HepG2 (cell line): ENCODE measurements around the gene BRSK2. TPM values are rescaled to one million over a fixed set of nuclear protein-coding genes. Genes with fewer than 3 reads are reported as not detected.

Source experiments
- ATAC-seq: fragments of 200-7000 bp; cut with Tn5 transposase; 3 replicates; pipeline ENCODE4 v1.9.1; 2020; ENCODE audit warnings: mild to moderate bottlenecking, moderate library complexity
- BruUV-seq: library from RNA; stranded (reverse); fragments of 400-500 nt; replicated peaks from 2 replicates; lab custom pipeline; 2021; lab: Mats Ljungman, UMichigan
- CTCF ChIA-PET: fragments of 300-600 bp; formaldehyde crosslinking; extraction: SDS; loops from one replicate; lab custom pipeline; 2021; ENCODE audit warnings: low total read pairs, inconsistent platforms, low intra/inter-chr PET ratio; lab: Yijun Ruan, JAX
- POLR2A ChIA-PET: fragments of 350-600 bp; sonication (Branson Sonifier 250); formaldehyde crosslinking; loops from one replicate; lab custom pipeline; 2020; ENCODE audit warnings: antibody characterized with exemption, inconsistent platforms; lab: Yijun Ruan, JAX
- DNase-seq: peaks from one replicate; pipeline ENCODE4 v3.0.0-alpha.2; 2015; ENCODE audit warnings: low spot score
- FAIRE-seq: peaks from 3 replicates; lab custom pipeline; 2011; peaks lifted over from hg19 to GRCh38; lab: Jason Lieb, UNC
- H2AFZ ChIP-seq: one replicate; pipeline ENCODE4 v1.6.1; 2011; ENCODE audit warnings: low read length, inconsistent platforms
- H3K27ac ChIP-seq: fragments of 300-600 bp; 3 replicates; pipeline ENCODE4 v1.8.0; 2011; ENCODE audit warnings: mixed run types, mild to moderate bottlenecking, mixed read lengths, low read length, inconsistent platforms; ENCODE audit not compliant: insufficient read depth; ENCODE audit errors: extremely low read length
- H3K27me3 ChIP-seq, 2 experiments: fragments of 200-600 bp in 1 of 2; 2 replicates in 1 of 2; 3 replicates in 1 of 2; pipeline versions ENCODE4 v1.6.0 to v1.8.0; 2011; ENCODE audit warnings: low read length in 2 of 2, mild to moderate bottlenecking in 2 of 2, moderate library complexity in 2 of 2, inconsistent platforms in 1 of 2; ENCODE audit not compliant: insufficient read depth in 2 of 2, control insufficient read depth in 1 of 2
- H3K36me3 ChIP-seq, 2 experiments: fragments of 200-600 bp in 1 of 2; replicated peaks in 1 of 2; 2 replicates in 1 of 2; 3 replicates in 1 of 2; pipeline versions ENCODE4 v1.5.1 to v1.8.0; 2011; ENCODE audit warnings: low read length in 2 of 2, inconsistent platforms in 1 of 2; ENCODE audit not compliant: insufficient read depth in 2 of 2, control insufficient read depth in 1 of 2
- H3K4me1 ChIP-seq: 2 replicates; pipeline ENCODE4 v1.5.1; 2012; ENCODE audit warnings: low read length, inconsistent platforms; ENCODE audit not compliant: insufficient read depth
- H3K4me2 ChIP-seq: 2 replicates; pipeline ENCODE4 v1.6.0; 2011; ENCODE audit warnings: low read depth, low read length, inconsistent platforms
- H3K4me3 ChIP-seq, 3 experiments: fragments of 200-600 bp in 1 of 3; sonication (generic), shearing (Covaris generic) in 1 of 3; replicated peaks in 1 of 3; 2 replicates each; pipeline ENCODE4 v1.5.1; 2011 to 2016; ENCODE audit warnings: low read length in 3 of 3, inconsistent platforms in 2 of 3, low read depth in 2 of 3, mild to moderate bottlenecking in 2 of 3, control low read depth in 1 of 3, mixed read lengths in 1 of 3; ENCODE audit not compliant: insufficient read depth in 1 of 3
- H3K79me2 ChIP-seq: one replicate; pipeline ENCODE4 v1.6.1; 2011; ENCODE audit warnings: low read length, inconsistent platforms; ENCODE audit not compliant: insufficient read depth
- H3K9ac ChIP-seq: 2 replicates; pipeline ENCODE4 v1.6.0; 2011; ENCODE audit warnings: mild to moderate bottlenecking, low read depth, low read length, inconsistent platforms; ENCODE audit not compliant: insufficient read depth
- H3K9me3 ChIP-seq: 2 replicates; pipeline ENCODE4 v1.5.1; 2012; ENCODE audit warnings: mild to moderate bottlenecking, low read length
- H4K20me1 ChIP-seq: 2 replicates; pipeline ENCODE4 v1.6.0; 2011; ENCODE audit warnings: inconsistent platforms, mild to moderate bottlenecking, low read length, moderate library complexity; ENCODE audit not compliant: insufficient read depth
- ARID2 ChIP-seq: sonication (generic); formaldehyde crosslinking; IDR thresholded peaks from 2 replicates; pipeline ENCODE4 v1.8.1; 2022; ENCODE audit warnings: mild to moderate bottlenecking, missing genetic modification reagents, borderline replicate concordance
- ETV6 ChIP-seq: sonication (generic); formaldehyde crosslinking; conservative IDR thresholded peaks from 2 replicates; pipeline ENCODE4 v1.4.0; 2020; ENCODE audit warnings: missing genetic modification reagents
- FOSL1 ChIP-seq: sonication (generic); formaldehyde crosslinking; IDR thresholded peaks from 2 replicates; pipeline ENCODE4 v1.9.0; 2021; ENCODE audit warnings: missing genetic modification reagents, borderline replicate concordance
- IRX3 ChIP-seq: sonication (generic); formaldehyde crosslinking; IDR thresholded peaks from 2 replicates; pipeline ENCODE4 v1.8.1; 2023; ENCODE audit warnings: mild to moderate bottlenecking, low read depth, missing genetic modification reagents, borderline replicate concordance
- PITX1 ChIP-seq: sonication (generic); formaldehyde crosslinking; IDR thresholded peaks from 2 replicates; pipeline ENCODE4 v1.5.1; 2020; ENCODE audit warnings: mild to moderate bottlenecking, missing genetic modification reagents
- POLR2A ChIP-seq, 2 experiments: IDR thresholded peaks; 2 replicates each; pipeline ENCODE4 v1.6.1; 2011; ENCODE audit warnings: low read depth in 2 of 2, low read length in 2 of 2, mild to moderate bottlenecking in 1 of 2, moderate library complexity in 1 of 2; ENCODE audit not compliant: insufficient read depth in 1 of 2
- SMC3 ChIP-seq: IDR thresholded peaks from 2 replicates; pipeline ENCODE4 v1.6.1; 2011; ENCODE audit warnings: low read length, improper control_type of control experiment
- ZNF101 ChIP-seq: sonication (generic); formaldehyde crosslinking; IDR thresholded peaks from 2 replicates; pipeline ENCODE4 v1.4.0; 2020; ENCODE audit warnings: mild to moderate bottlenecking, low read depth, missing genetic modification reagents, borderline replicate concordance
- ZNF350 ChIP-seq: sonication (generic); formaldehyde crosslinking; IDR thresholded peaks from 2 replicates; pipeline ENCODE4 v1.4.0; 2020; ENCODE audit warnings: mild to moderate bottlenecking, low read depth, missing genetic modification reagents, borderline replicate concordance
- ZNF781 ChIP-seq: sonication (generic); formaldehyde crosslinking; IDR thresholded peaks from 2 replicates; pipeline ENCODE4 v1.5.1; 2020; ENCODE audit warnings: borderline replicate concordance, mild to moderate bottlenecking, missing genetic modification reagents; ENCODE audit errors: not compliant biosample characterization
- WGBS: methylation state at CpG from one replicate; pipeline ENCODE4 v1.1.6; 2017; ENCODE audit warnings: low lambda C conversion rate; 5-methylcytosine and 5-hydroxymethylcytosine counted together
- in situ Hi-C: cut with HindIII; loops from 2 replicates; pipeline ENCODE4 v1.10.0; 2017; ENCODE audit warnings: low pct_unique_long_range_greater_than_20kb; ENCODE audit not compliant: extremely low pct_ligation_motif_present
- intact Hi-C: fragments of 100-400 bp; cut with micrococcal nuclease; formaldehyde crosslinking; loops from one replicate; pipeline ENCODE4 v1.10.0; 2022; ENCODE audit not compliant: unreplicated experiment
- polyA plus RNA-seq, 8 experiments: library from polyadenylated mRNA; depleted of rRNA in 3 of 8; stranded (reverse) in 7 of 8; unstranded in 1 of 8; fragments of >200 nt; fragmentation: Illumina TruSeq in 4 of 8; extraction: Trizol in 4 of 8; gene quantifications; 2 replicates each; pipeline versions ENCODE4 v1.2.1 to v1.2.3, GENCODE V29; 2011 to 2016; ENCODE audit warnings: low read depth in 4 of 8, missing spikeins in 1 of 8, mixed read lengths in 1 of 8; ENCODE audit not compliant: insufficient read depth in 1 of 8
- total RNA-seq, 5 experiments: library from RNA; depleted of rRNA; stranded (reverse); fragments of >200 nt; fragmentation: Illumina TruSeq; extraction: Trizol; gene quantifications; 2 replicates each; pipeline ENCODE4 v1.2.3, GENCODE V29; 2016; ENCODE audit warnings: low read depth in 1 of 5
- TF ChIP-seq, protein P1 (sequence below): sonication (generic); formaldehyde crosslinking; IDR thresholded peaks from 2 replicates; pipeline ENCODE4 v1.5.0; 2020; ENCODE audit warnings: missing genetic modification reagents
- TF ChIP-seq, protein P2 (sequence below): IDR thresholded peaks from 2 replicates; pipeline ENCODE4 v1.6.1; 2016; ENCODE audit warnings: mild to moderate bottlenecking
- TF ChIP-seq, protein P3 (sequence below): sonication (generic); formaldehyde crosslinking; IDR thresholded peaks from 2 replicates; pipeline ENCODE4 v1.4.0; 2020; ENCODE audit warnings: missing genetic modification reagents
- TF ChIP-seq, protein P4 (sequence below): sonication (generic); formaldehyde crosslinking; IDR thresholded peaks from 2 replicates; pipeline ENCODE4 v1.4.0; 2020; ENCODE audit warnings: missing genetic modification reagents, borderline replicate concordance

Gene BRSK2
- total and polyA plus RNA-seq, 2 of the 13 experiments (the other 11 are each of a cell fraction or from before 2014, with no cell fraction given): 0.74 to 1.1 TPM

DNA sequence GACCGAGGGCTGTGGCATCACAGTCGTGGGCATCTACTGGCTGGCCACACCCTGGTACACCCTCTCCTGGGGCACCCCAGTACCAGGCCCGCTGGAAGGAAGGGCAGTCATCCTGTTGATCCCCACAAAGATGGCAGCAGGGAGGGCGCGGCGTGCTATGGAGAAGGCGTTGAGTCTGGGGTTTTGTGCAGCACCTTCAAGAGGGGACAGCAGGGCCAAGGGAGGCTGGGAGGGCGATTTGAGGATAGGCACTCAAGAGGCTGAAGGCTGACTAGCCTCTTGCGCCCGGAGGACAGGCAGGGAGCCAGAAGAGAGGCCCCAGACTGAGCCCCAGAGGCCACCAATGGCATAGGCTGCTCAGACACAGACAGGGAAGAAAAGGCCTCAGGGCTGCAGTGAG is 2.2 kb upstream of the BRSK2 start:
- intact Hi-C loops: loop anchor here (10.0 kb wide), 1 partner anchor 83 kb away; the partner anchor contains the start of gene TOLLIP
- no TSS peak for BruUV-seq
- WGBS: 77% methylated on average over 8 of the region's 10 CpGs
- Histone ChIP-seq H3K27me3 (peaks cover 6 to 47% of the 10 kb centered on the region in 2 experiments), H3K4me3 (no peak overlapping the region), H3K79me2 (no peaks in the 10 kb centered on the region), H3K9me3 (no peaks in the 10 kb centered on the region), H3K4me2 (no peak overlapping the region), H2AFZ (no peak overlapping the region), H3K9ac (no peak overlapping the region), H4K20me1 (no peaks in the 10 kb centered on the region), H3K4me1 (peaks cover 17% of the 10 kb centered on the region), H3K27ac (no peak overlapping the region), H3K36me3 (no peaks in the 10 kb centered on the region)
- in situ Hi-C loops: loop anchor here (10.0 kb wide), 1 partner anchor 93 kb away; no protein-coding TSS in a partner anchor
- ATAC-seq (no peak), DNase-seq (no peak), FAIRE-seq (no peak)
- CTCF ChIA-PET: no interaction called here
- POLR2A ChIA-PET: no interaction called here
- TF ChIP-seq IRX3 (CRISPR knock-in tag): no peak
- no peak for TF ChIP-seq ARID2
- no peak for TF ChIP-seq PITX1 (CRISPR knock-in tag)
- TF ChIP-seq, protein P1, sequence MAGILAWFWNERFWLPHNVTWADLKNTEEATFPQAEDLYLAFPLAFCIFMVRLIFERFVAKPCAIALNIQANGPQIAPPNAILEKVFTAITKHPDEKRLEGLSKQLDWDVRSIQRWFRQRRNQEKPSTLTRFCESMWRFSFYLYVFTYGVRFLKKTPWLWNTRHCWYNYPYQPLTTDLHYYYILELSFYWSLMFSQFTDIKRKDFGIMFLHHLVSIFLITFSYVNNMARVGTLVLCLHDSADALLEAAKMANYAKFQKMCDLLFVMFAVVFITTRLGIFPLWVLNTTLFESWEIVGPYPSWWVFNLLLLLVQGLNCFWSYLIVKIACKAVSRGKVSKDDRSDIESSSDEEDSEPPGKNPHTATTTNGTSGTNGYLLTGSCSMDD (CRISPR knock-in tag): no peak
- no peak for TF ChIP-seq ZNF101 (CRISPR knock-in tag)
- no peak for TF ChIP-seq ZNF350
- no peak for TF ChIP-seq SMC3
- TF ChIP-seq, protein P2, sequence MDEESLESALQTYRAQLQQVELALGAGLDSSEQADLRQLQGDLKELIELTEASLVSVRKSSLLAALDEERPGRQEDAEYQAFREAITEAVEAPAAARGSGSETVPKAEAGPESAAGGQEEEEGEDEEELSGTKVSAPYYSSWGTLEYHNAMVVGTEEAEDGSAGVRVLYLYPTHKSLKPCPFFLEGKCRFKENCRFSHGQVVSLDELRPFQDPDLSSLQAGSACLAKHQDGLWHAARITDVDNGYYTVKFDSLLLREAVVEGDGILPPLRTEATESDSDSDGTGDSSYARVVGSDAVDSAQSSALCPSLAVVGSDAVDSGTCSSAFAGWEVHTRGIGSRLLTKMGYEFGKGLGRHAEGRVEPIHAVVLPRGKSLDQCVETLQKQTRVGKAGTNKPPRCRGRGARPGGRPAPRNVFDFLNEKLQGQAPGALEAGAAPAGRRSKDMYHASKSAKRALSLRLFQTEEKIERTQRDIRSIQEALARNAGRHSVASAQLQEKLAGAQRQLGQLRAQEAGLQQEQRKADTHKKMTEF (CRISPR knock-in tag): no peak
- TF ChIP-seq POLR2A (IDR thresholded peaks at IDR 0.05; ENCODE audit: insufficient read depth in 1 of 2, low read depth in 2 of 2, low read length in 2 of 2): no peak
- TF ChIP-seq, protein P3, sequence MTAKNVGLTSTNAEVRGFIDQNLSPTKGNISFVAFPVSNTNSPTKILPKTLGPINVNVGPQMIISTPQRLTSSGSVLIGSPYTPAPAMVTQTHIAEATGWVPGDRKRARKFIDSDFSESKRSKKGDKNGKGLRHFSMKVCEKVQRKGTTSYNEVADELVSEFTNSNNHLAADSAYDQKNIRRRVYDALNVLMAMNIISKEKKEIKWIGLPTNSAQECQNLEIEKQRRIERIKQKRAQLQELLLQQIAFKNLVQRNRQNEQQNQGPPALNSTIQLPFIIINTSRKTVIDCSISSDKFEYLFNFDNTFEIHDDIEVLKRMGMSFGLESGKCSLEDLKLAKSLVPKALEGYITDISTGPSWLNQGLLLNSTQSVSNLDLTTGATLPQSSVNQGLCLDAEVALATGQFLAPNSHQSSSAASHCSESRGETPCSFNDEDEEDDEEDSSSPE (CRISPR knock-in tag): no peak
- TF ChIP-seq ZNF781: no peak
- TF ChIP-seq ETV6 (CRISPR knock-in tag): no peak
- no peak for TF ChIP-seq FOSL1 (CRISPR knock-in tag)
- TF ChIP-seq, protein P4, sequence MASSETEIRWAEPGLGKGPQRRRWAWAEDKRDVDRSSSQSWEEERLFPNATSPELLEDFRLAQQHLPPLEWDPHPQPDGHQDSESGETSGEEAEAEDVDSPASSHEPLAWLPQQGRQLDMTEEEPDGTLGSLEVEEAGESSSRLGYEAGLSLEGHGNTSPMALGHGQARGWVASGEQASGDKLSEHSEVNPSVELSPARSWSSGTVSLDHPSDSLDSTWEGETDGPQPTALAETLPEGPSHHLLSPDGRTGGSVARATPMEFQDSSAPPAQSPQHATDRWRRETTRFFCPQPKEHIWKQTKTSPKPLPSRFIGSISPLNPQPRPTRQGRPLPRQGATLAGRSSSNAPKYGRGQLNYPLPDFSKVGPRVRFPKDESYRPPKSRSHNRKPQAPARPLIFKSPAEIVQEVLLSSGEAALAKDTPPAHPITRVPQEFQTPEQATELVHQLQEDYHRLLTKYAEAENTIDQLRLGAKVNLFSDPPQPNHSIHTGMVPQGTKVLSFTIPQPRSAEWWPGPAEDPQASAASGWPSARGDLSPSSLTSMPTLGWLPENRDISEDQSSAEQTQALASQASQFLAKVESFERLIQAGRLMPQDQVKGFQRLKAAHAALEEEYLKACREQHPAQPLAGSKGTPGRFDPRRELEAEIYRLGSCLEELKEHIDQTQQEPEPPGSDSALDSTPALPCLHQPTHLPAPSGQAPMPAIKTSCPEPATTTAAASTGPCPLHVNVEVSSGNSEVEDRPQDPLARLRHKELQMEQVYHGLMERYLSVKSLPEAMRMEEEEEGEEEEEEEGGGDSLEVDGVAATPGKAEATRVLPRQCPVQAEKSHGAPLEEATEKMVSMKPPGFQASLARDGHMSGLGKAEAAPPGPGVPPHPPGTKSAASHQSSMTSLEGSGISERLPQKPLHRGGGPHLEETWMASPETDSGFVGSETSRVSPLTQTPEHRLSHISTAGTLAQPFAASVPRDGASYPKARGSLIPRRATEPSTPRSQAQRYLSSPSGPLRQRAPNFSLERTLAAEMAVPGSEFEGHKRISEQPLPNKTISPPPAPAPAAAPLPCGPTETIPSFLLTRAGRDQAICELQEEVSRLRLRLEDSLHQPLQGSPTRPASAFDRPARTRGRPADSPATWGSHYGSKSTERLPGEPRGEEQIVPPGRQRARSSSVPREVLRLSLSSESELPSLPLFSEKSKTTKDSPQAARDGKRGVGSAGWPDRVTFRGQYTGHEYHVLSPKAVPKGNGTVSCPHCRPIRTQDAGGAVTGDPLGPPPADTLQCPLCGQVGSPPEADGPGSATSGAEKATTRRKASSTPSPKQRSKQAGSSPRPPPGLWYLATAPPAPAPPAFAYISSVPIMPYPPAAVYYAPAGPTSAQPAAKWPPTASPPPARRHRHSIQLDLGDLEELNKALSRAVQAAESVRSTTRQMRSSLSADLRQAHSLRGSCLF: no peak
